GM18505 (cell line): ENCODE measurements around the gene HSD11B1L.
"Not testable (repeated sequence)": the region's sequence is repeated elsewhere in the genome, so short reads cannot be mapped to it uniquely, and the experiment has no call there.

ENCODE experiments used
- ATAC-seq: cut with Tn5 transposase; IDR thresholded peaks from one replicate; pipeline ENCODE4 v1.9.1; 2021; ENCODE audit not compliant: unreplicated experiment
- POLR2A ChIP-seq: IDR thresholded peaks from 4 replicates; pipeline ENCODE4 v1.6.1; 2011; ENCODE audit warnings: borderline replicate concordance; ENCODE audit not compliant: insufficient read depth, insufficient read length; ENCODE audit errors: extremely low read depth

The HSD11B1L gene

GRCh38 chr19:5693195-5694166 is 12.7 kb downstream of the HSD11B1L start:
- no peak for ATAC-seq
- TF ChIP-seq POLR2A: no peak

DNA sequence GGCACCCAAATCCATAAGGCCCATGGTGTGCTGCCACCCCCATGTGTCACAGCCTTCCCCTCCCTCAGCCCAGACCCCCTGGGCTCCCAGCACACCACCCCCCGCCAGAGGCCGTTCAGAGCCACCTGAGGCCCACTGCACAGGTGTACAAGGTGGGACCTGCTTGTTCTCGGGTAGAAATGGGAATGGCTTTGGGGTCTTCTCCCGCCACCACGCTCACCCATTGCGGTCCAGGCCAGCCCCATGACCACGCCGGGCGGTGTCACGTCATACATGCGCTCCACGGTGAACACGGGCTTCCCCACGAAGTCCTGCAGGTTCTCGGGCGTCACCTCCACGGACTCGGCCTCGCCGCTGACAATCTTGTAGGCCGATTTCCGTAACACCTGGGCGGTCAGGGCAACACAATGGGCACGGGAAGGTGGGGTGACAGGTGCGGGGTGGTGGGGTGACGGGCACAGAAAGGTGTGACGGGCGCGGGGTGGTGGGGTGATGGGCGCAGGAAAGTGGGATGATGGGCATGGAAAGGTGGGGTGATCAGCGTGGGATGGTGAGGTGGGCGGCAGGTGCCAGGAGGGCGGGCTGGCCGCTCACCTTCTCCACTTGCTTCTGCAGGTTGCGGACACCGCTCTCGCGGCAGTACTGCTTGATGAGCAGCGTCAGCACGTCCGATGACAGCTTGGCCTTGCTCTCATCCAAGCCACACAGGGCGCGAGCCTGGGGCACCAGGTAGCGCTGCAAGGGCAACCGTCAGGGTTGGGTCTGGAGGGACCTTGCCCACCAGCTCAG is 13.5 kb downstream of the HSD11B1L start:
- no peak for TF ChIP-seq POLR2A
- ATAC-seq: no peak

DNA sequence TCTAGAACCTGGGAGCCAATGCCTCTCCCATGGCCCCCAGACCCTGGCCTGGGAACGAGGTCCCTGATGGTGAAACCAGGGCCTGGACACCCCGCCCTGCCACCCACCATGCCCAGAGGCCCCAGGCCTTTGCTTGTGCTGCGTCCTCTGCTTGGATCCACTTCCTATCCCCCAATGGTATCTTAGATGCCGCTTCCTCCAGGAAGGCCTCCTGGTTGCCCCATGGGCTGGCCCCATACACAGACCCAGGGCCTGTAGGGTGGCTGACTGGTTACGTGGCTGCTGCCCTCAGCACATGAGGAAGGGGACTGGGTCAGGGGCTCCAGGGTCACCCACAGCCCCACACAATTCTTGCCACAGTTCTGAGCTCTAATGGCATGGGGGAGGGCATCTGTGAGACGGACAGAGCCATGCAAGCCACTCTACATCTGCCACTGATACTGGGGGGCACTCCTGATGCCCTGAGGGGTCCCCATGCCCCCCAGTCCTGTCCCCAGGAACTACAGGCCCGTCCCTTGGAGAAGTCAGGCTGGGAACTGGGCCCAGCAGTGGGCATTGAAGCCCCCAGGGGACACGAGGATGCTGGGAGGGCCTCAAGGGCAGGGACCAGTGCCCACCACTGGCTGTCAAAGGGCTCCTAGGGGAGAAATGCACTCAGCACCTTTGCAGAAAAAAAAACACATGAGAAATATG is 14.3 kb downstream of the HSD11B1L start:
- peak; percentile 38 for TF ChIP-seq POLR2A
- ATAC-seq: no peak

DNA sequence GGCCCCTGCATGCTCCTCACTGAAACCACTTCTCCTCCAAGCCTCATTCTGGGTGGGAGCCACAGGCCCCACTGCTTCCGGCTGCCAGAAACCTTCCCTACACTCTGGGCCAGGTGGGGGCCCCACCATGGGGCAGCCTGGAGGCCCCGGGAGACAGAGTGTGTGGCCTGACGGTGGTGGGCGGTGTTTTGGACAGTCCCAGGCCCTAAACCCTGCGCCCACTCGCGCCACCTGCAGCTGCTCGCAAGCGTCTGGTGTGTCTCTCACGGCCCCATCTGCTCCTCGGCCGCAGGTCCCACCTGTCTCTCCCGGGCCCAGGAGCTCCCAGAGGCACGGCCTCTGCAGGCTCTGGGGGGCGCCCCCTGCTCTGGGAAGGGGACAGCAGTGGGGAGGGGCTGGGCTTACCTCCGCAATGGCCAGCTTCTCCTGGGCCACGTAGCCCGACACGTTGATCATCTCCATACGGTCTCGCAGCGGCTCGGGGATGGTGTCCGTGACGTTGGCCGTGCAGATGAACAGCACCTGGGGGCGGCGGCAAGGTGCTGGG is 14.9 kb downstream of the HSD11B1L start:
- ATAC-seq: no peak
- no peak for TF ChIP-seq POLR2A

GRCh38 chr19:5696196-5697021 is 15.6 kb downstream of the HSD11B1L start:
- no peak for ATAC-seq
- no peak for TF ChIP-seq POLR2A

DNA sequence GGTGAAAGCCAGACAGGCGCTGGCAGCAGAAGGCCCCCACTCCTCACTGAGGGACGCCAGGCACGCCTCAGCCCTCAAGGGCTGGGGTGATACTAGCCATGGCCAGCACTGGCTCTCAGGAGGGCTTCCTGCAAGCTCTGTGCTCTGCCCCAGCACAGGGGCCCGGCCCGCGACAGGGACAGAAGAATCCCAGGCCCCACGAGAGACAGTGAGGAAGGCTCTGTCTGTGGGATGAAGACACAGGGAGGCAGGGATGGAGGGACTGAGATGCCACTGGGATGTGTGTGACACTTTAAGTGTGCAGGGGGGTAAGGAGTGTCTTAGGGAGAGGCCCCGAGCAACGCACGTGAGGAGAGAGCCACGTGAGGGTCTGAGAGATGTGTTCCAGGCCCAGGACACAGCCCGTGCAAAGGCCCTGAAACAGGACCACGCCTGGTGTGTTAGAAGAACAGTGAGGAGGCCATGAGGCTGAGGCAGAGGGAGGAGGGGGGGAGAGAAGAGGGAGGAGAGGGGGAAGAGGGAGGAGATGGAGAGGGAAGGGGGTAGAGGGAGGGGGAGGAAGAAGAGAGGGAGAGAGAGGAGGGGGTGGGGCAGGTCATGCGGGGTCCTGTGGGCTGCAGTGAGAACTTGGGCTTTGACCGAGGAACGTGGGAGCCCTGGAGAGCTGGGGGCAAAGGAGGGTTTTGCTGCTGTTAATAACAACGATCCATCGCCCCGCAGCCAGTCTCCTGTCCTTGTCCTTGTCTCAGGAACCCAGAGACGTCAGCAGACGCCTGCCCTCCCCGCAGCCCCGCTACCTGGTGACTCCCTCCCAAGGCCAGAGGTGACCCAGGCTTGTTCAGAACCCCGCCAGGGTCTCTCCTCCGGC is 16.4 kb downstream of the HSD11B1L start:
- no peak for TF ChIP-seq POLR2A
- ATAC-seq: no peak

DNA sequence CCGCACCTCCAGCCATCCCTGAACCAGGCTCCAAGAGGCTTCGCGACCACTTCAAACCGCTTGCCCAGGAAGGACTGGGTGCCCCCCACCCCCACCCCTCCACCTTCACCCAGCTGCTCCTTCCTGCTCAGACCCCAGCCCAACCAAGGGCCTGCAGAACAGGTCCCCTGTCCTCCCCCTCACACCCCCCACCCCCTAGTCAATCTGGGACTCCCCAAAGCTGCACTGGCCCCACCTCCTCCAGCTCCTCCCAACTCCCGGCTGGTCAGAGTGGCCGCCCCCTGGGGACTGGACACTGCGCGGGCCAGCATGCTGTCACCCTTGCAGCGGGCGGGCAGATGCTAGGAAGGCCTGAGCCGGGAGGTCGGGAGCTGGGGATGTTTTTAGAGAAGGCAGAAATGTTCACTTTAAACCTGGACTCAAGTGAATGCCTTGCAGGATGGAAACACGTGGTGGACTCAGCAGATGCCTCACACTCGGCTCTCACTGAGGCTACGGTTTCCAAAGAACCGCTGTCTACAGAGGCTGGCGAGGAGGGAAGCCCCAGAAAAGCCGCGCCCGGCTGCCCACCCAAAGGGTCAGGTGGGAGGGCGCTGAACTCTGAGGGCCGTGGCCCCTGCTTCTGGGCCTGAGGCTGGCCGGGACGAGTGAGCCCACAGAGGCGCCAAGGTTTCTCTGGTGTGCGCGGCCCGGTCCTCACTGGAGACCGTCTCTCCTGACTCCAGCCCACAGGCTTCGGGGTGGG is 17.2 kb downstream of the HSD11B1L start:
- no peak for ATAC-seq
- no peak for TF ChIP-seq POLR2A

- no peak for TF ChIP-seq POLR2A
- no peak for ATAC-seq
These were observed 18.0 kb downstream of the HSD11B1L start for GRCh38 chr19:5698635-5699422.

DNA sequence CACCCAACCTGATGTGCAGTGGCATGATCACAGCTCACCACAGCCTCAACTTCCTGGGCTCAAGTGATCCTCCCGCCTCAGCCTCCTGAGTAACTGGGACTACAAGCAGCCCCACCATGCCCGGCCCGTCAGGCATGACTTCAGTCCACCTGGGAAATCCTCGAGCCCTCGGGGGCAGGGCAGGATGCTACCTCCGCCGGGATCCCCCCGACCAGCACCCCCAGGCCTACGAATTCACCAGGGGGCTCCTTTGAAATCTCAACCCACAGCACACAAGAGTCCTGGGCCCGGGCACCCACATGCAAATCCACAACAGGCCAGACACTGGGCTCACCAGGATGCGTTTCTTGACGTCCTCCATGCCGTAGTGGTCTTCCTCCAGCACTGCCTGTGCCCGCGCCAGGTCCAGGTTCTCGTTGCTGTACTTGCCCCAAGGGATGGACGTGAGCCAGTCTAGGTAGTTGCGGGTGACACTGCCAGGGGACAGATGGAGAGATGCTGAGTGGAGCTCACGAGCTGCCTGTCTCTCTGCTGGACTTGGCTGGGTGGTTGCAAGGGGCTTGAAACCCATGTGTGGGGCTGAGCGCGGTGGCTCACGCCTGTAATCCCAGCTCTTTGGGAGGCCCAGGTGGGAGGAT is 19.7 kb downstream of the HSD11B1L start:
- TF ChIP-seq POLR2A: no peak

DNA sequence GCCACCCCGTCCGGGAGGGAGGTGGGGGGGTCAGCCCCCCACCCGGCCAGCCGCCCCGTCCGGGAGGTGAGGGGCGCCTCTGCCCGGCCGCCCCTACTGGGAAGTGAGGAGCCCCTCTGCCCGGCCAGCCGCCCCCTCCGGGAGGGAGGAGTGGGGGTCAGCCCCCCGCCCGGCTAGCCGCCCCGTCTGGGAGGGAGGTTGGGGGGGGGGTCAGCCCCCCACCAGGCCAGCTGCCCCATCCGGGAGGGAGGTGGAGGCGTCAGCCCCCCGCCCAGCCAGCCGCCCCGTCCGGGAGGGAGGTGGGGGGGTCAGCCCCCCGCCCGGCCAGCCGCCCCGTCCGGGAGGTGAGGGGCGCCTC is 21.2 kb downstream of the HSD11B1L start:
- not testable (repeated sequence) for ATAC-seq

More for the DNA sequence above, 19.7 kb downstream of the HSD11B1L start:
- ATAC-seq: no peak
